ENCODE data around the gene PSMG4.

PSMG4 gene

DNA sequence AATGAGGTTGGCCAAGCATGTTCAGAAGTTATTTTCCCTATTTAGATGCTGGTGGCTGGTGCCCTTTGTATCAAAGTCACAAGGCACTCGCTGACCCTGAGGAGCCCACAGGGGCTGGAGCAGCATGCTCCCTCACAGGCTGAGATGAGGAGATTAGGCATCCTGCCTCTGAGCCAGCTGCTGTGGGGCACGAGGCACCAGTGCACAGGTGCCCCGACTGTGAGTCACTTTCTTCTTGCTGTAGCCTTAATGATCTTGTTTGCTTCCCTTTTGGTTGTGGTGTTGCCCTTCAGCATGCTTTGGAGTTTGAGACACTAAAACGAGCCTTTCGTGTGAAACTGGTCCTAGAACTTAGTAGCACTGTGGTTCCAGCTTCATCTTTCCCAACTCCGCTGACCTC lies 4.3 kb downstream of the PSMG4 start:
- 89 to 92% methylated on average over 6 of the region's 6 CpGs for WGBS, 2 experiments
- Histone ChIP-seq H3K27me3 (ENCODE audit: control insufficient read depth, insufficient read depth, low read length, poor library complexity, severe bottlenecking) (no peaks in the 10 kb centered on the region), H3K9me3 (ENCODE audit: control insufficient read depth, low read length) (no peaks in the 10 kb centered on the region), H3K36me3 (ENCODE audit: control insufficient read depth, insufficient read depth, low read length) (peaks cover 7% of the 10 kb centered on the region), H3K4me1 (ENCODE audit: control insufficient read depth, insufficient read depth, low read length) (peaks cover 10% of the 10 kb centered on the region), H3K4me3 (ENCODE audit: insufficient read depth, low read depth, low read length) (no peak overlapping the region), H3K27ac (ENCODE audit: insufficient read depth, low read depth, low read length, poor library complexity, severe bottlenecking) (no peak overlapping the region)

DNA sequence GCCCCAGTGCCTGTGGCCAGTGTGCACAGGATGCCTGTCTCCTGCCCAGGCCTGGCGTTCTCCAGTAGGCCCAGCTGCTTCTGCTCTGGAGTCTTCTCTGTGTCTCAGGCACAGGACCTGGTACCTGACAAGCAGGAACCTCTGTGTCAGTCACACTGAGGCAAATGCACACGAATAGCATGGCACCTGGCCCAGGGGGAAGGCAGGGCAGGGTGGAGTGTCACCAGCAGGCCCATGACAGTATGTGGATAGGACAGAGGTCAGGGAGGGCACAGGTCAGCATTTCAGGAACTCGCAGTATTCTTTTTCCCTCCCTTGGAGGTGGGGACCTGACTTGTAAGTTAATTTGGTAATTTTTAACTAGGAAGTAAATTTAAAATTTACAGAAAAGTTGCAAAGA lies 5.6 kb downstream of the PSMG4 start:
- Histone ChIP-seq H3K36me3 (ENCODE audit: control insufficient read depth, insufficient read depth, low read length) (peaks cover 14% of the 10 kb centered on the region), H3K27me3 (ENCODE audit: control insufficient read depth, insufficient read depth, low read length, poor library complexity, severe bottlenecking) (no peaks in the 10 kb centered on the region), H3K4me1 (ENCODE audit: control insufficient read depth, insufficient read depth, low read length) (peaks cover 10% of the 10 kb centered on the region), H3K9me3 (ENCODE audit: control insufficient read depth, low read length) (no peaks in the 10 kb centered on the region), H3K4me3 (ENCODE audit: insufficient read depth, low read depth, low read length) (no peak overlapping the region), H3K27ac (ENCODE audit: insufficient read depth, low read depth, low read length, poor library complexity, severe bottlenecking) (no peak overlapping the region)
- 91 to 98% methylated on average over 3 of the region's 3 CpGs for WGBS, 2 experiments

DNA sequence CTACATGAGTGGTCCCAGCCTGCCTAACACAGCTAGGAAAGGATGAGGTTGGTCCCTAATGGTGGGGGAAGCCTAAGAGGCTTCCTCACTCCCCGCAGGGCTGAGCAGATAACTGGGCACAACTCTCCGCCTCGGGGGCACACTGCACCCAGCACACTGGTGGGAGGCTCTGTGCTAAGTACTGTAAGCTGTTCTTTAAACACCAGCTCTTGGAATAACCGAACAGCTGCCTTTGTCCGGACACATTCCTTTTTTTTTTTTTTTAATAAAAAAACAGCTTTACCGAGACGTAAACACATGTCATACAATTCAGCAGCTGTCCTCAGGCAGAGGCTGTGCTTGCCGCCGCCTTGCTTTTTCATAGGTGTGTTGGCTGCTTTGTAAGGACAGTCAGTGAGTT lies 6.9 kb downstream of the PSMG4 start:
- 73 to 75% methylated on average over 9 of the region's 9 CpGs for WGBS, 2 experiments

DNA sequence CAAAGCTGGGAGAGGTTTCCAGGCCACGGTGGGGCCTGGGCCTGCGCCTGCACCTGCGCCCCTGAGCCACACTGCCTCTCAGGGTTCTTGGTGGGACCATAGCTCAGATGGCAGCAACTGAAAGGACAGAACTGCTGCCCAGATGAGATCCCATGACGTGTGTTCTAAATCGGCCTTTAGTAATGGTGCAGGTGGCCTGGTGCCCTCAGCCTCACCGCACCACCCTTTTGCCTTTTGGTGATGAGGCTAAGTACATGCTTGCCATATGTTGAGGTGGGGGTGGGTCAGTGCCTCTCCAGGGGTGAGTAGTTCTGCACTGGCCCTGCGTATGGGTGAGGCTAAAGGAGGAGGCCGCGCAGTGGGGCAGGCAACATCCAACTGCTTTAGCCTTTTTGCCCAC lies 7.4 kb downstream of the PSMG4 start:
- Histone ChIP-seq H3K36me3 (ENCODE audit: control insufficient read depth, insufficient read depth, low read length) (peaks cover 20% of the 10 kb centered on the region), H3K9me3 (ENCODE audit: control insufficient read depth, low read length) (no peaks in the 10 kb centered on the region), H3K4me1 (ENCODE audit: control insufficient read depth, insufficient read depth, low read length) (no peaks in the 10 kb centered on the region), H3K27ac (ENCODE audit: insufficient read depth, low read depth, low read length, poor library complexity, severe bottlenecking) (no peak overlapping the region), H3K4me3 (ENCODE audit: insufficient read depth, low read depth, low read length) (no peak overlapping the region), H3K27me3 (ENCODE audit: control insufficient read depth, insufficient read depth, low read length, poor library complexity, severe bottlenecking) (no peaks in the 10 kb centered on the region)
- WGBS, 2 experiments = 54% methylated on average over 9 of the region's 9 CpGs

More for the DNA sequence above, 6.9 kb downstream of the PSMG4 start:
- H3K36me3 ChIP-seq (ENCODE audit: control insufficient read depth, insufficient read depth, low read length) = peaks cover 17% of the 10 kb centered on the region
- no peak overlapping the region for H3K27ac ChIP-seq (ENCODE audit: insufficient read depth, low read depth, low read length, poor library complexity, severe bottlenecking)
- H3K4me1 ChIP-seq (ENCODE audit: control insufficient read depth, insufficient read depth, low read length) = peaks cover 2% of the 10 kb centered on the region
- H3K9me3 ChIP-seq (ENCODE audit: control insufficient read depth, low read length) = no peaks in the 10 kb centered on the region
- no peak overlapping the region for H3K4me3 ChIP-seq (ENCODE audit: insufficient read depth, low read depth, low read length)
- H3K27me3 ChIP-seq (ENCODE audit: control insufficient read depth, insufficient read depth, low read length, poor library complexity, severe bottlenecking) = no peaks in the 10 kb centered on the region

DNA sequence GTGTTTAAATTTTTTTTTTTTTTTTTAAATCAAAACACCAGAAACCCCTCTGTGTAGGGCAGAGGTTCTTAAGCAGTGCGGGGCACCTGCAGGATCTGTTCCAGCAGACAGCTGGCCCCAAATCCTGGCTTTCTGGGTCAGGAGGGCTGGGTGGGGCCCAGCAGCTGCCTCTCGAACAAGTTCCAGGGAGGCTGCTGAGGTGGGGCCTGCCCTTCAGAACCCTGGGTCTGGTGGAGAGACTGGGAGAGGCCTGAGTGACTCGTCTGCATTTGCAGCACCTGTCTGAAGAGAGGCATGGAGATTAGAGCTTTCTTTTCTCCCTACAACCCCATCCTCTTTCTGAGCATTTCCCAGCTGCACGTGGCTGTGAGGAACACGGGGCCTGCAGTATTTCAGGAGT lies 8.4 kb downstream of the PSMG4 start:
- H3K4me3 ChIP-seq (ENCODE audit: insufficient read depth, low read depth, low read length) = no peak overlapping the region
- no peaks in the 10 kb centered on the region for H3K27me3 ChIP-seq (ENCODE audit: control insufficient read depth, insufficient read depth, low read length, poor library complexity, severe bottlenecking)
- H3K36me3 ChIP-seq (ENCODE audit: control insufficient read depth, insufficient read depth, low read length) = peaks cover 20% of the 10 kb centered on the region
- H3K4me1 ChIP-seq (ENCODE audit: control insufficient read depth, insufficient read depth, low read length) = no peaks in the 10 kb centered on the region
- H3K9me3 ChIP-seq (ENCODE audit: control insufficient read depth, low read length) = no peaks in the 10 kb centered on the region
- no peak overlapping the region for H3K27ac ChIP-seq (ENCODE audit: insufficient read depth, low read depth, low read length, poor library complexity, severe bottlenecking)
- 82 to 93% methylated on average over 5 of the region's 5 CpGs for WGBS, 2 experiments

- no peaks in the 10 kb centered on the region for H3K4me1 ChIP-seq (ENCODE audit: control insufficient read depth, insufficient read depth, low read length)
- no peak overlapping the region for H3K4me3 ChIP-seq (ENCODE audit: insufficient read depth, low read depth, low read length)
- peaks cover 18% of the 10 kb centered on the region for H3K36me3 ChIP-seq (ENCODE audit: control insufficient read depth, insufficient read depth, low read length)
- H3K27me3 ChIP-seq (ENCODE audit: control insufficient read depth, insufficient read depth, low read length, poor library complexity, severe bottlenecking) = no peaks in the 10 kb centered on the region
- H3K27ac ChIP-seq (ENCODE audit: insufficient read depth, low read depth, low read length, poor library complexity, severe bottlenecking) = no peak overlapping the region
- WGBS, 2 experiments = 90 to 94% methylated on average over 8 to 11 of the region's 11 CpGs
- H3K9me3 ChIP-seq (ENCODE audit: control insufficient read depth, low read length) = no peaks in the 10 kb centered on the region
Observed at GRCh38 chr6:3268680-3269079, 9.9 kb downstream of the PSMG4 start.

- peaks cover 13% of the 10 kb centered on the region for H3K36me3 ChIP-seq (ENCODE audit: control insufficient read depth, insufficient read depth, low read length)
- no peaks in the 10 kb centered on the region for H3K9me3 ChIP-seq (ENCODE audit: control insufficient read depth, low read length)
- WGBS, 2 experiments = 91 to 92% methylated on average over 27 of the region's 27 CpGs
- no peak overlapping the region for H3K4me3 ChIP-seq (ENCODE audit: insufficient read depth, low read depth, low read length)
- no peaks in the 10 kb centered on the region for H3K27me3 ChIP-seq (ENCODE audit: control insufficient read depth, insufficient read depth, low read length, poor library complexity, severe bottlenecking)
- no peak overlapping the region for H3K27ac ChIP-seq (ENCODE audit: insufficient read depth, low read depth, low read length, poor library complexity, severe bottlenecking)
- H3K4me1 ChIP-seq (ENCODE audit: control insufficient read depth, insufficient read depth, low read length) = no peaks in the 10 kb centered on the region
Observed at GRCh38 chr6:3269281-3269975, 10.7 kb downstream of the PSMG4 start.

- no peak overlapping the region for H3K27ac ChIP-seq (ENCODE audit: insufficient read depth, low read depth, low read length, poor library complexity, severe bottlenecking)
- 87% methylated on average over 15 of the region's 15 CpGs for WGBS, 2 experiments
- H3K36me3 ChIP-seq (ENCODE audit: control insufficient read depth, insufficient read depth, low read length) = peaks cover 13% of the 10 kb centered on the region
- H3K9me3 ChIP-seq (ENCODE audit: control insufficient read depth, low read length) = no peaks in the 10 kb centered on the region
- no peak overlapping the region for H3K4me3 ChIP-seq (ENCODE audit: insufficient read depth, low read depth, low read length)
- H3K27me3 ChIP-seq (ENCODE audit: control insufficient read depth, insufficient read depth, low read length, poor library complexity, severe bottlenecking) = no peaks in the 10 kb centered on the region
- no peaks in the 10 kb centered on the region for H3K4me1 ChIP-seq (ENCODE audit: control insufficient read depth, insufficient read depth, low read length)
Observed at GRCh38 chr6:3270258-3270657, 11.5 kb downstream of the PSMG4 start.

DNA sequence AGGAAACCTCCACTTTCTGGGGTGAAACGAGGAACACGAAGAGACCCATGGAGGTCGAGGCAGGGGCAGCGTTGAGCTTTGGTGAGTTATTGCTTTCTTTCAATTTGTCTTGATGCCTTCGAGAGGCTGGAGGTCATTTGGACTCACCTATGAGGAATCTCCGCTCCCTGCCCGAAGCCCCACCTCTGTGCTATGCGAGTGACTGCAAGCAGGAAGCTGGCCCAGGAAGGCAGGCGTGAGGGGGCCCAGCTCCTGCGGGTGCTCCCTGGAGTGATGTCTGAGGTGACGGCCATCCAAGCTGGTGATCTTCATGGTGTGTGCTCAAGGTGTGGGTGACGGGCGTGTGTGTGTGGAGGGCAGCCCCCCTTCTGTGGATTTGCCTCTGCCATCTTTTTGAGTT lies 13.0 kb downstream of the PSMG4 start:
- Histone ChIP-seq H3K27me3 (ENCODE audit: control insufficient read depth, insufficient read depth, low read length, poor library complexity, severe bottlenecking) (no peaks in the 10 kb centered on the region), H3K4me3 (ENCODE audit: insufficient read depth, low read depth, low read length) (no peak overlapping the region), H3K9me3 (ENCODE audit: control insufficient read depth, low read length) (no peaks in the 10 kb centered on the region), H3K36me3 (ENCODE audit: control insufficient read depth, insufficient read depth, low read length) (peaks cover 13% of the 10 kb centered on the region), H3K4me1 (ENCODE audit: control insufficient read depth, insufficient read depth, low read length) (no peaks in the 10 kb centered on the region), H3K27ac (ENCODE audit: insufficient read depth, low read depth, low read length, poor library complexity, severe bottlenecking) (no peak overlapping the region)
- 96 to 97% methylated on average over 13 of the region's 13 CpGs for WGBS, 2 experiments

- Histone ChIP-seq H3K4me3 (ENCODE audit: insufficient read depth, low read depth, low read length) (no peak overlapping the region), H3K4me1 (ENCODE audit: control insufficient read depth, insufficient read depth, low read length) (no peaks in the 10 kb centered on the region), H3K9me3 (ENCODE audit: control insufficient read depth, low read length) (no peaks in the 10 kb centered on the region), H3K27ac (ENCODE audit: insufficient read depth, low read depth, low read length, poor library complexity, severe bottlenecking) (no peak overlapping the region), H3K27me3 (ENCODE audit: control insufficient read depth, insufficient read depth, low read length, poor library complexity, severe bottlenecking) (no peaks in the 10 kb centered on the region), H3K36me3 (ENCODE audit: control insufficient read depth, insufficient read depth, low read length) (peaks cover 13% of the 10 kb centered on the region)
- 95 to 96% methylated on average over 32 of the region's 32 CpGs for WGBS, 2 experiments
Observed at GRCh38 chr6:3272911-3273547, 14.3 kb downstream of the PSMG4 start.

Measured in ectodermal cell (in vitro differentiated cells).